GM10847 (cell line): ENCODE measurements around the gene KCNQ1.

Source experiments
- POLR2A ChIP-seq: IDR thresholded peaks from 2 replicates; pipeline ENCODE4 v1.6.1; 2011; ENCODE audit not compliant: insufficient read length; ENCODE audit errors: extremely low read depth

Gene KCNQ1

DNA sequence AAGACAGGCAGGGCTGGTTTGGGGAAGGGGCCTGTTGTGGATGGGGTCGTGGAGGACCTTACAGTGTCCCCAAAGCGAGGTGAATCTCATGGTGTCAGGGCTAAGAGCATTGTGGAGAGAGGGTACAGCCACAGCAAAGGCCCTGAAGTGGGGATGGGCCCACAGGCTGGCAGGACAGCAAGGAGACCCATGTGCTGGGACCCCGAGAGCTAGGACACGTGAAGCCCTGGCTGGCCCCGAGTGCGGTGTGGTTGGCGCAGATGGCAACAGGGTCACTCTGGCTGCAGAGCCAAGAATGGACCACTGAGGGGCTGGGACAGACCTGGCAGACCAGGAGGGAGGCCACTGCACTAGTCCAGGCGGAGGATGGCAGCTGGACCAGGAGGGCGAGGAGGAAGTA, 285.0 kb downstream of the KCNQ1 start:
- TF ChIP-seq POLR2A = no peak

DNA sequence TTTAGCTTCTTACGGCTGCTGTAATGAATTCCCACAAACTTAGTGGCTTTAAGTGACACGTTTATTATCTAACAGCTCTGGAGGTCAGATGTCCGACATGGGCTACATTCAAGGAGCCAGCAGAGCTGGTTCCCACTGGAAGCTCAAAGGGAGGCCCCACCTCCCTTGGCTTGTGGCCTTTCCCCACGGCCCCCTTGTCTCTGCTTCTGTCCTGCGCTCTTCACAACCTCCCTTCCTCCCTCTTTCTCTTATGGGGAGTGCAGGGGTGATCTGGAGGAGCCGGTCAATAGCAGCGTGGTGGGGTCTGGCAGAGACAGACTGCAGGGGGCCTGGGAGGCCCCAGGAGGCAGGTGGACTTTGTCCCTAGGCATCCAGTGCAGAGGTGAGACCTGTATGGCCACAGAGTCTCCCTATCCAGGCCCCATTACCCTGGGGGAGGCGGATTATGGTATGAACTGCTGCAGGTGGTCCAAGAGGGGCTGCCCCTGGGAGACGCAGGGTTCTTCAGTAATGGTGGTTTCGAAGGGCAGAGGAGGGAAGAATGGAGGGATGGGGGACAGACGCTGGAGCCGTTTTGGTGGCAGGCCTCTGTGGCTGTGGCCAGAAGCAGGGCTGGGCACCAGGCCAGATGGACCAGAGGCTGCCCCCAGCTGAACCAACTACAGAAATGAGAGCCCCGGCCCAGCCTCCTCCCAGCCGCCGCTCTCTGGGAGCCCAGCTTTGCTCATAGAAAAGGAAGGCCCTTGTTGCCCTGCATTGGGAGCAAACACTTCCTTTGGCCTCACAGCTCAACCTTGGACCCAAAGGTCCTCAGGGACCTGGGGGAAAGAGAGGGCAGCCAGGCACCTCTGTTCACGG, 285.7 kb downstream of the KCNQ1 start:
- TF ChIP-seq POLR2A = no peak

DNA sequence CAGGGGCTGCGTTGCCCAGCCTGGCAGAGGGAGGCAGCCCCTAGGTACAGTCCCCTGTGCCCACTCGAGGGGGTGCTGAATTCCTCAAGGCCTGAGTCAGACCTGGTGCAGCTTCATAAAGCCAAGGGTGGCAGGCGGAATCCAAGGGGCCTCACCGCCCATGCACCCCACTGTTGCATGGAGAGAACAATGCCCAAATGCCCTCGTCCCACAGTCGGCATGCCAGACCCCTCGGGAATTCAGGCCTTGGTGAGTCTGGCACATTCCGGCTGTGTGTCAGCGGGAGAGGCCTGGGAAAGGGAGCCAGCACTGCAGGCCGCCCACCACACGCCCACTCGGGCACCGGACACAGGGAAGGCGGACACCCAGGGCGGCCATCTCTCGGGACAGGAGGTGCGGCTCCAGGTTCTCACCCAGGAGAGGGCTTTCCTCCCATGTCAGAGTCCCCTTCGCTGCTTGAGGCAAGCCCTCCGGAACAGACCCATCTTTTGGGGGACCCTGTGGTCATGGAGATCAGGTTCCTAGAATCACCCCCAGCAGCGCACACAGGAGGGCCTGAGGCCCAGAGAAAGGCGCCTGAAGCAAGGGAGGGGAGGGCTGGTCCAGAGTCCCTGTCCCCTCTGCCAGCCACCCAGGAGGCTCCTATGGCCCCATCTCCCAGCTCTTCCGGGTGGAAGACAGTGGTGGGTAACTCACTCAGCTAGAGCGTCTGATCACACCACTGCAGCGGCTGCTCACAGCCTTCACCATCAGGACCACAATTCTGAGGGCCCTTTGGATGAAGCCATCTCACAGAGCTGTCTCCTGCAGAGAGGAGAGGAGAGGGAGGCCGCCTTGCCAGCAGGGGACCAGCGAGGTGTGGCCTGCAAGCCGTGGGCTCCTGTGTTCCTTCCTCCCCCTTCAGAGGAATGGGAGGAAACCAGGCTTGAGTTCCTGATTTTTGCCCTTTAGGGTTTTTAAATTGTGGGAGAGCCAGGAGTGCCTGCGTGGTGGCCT, 286.6 kb downstream of the KCNQ1 start:
- no peak for TF ChIP-seq POLR2A

DNA sequence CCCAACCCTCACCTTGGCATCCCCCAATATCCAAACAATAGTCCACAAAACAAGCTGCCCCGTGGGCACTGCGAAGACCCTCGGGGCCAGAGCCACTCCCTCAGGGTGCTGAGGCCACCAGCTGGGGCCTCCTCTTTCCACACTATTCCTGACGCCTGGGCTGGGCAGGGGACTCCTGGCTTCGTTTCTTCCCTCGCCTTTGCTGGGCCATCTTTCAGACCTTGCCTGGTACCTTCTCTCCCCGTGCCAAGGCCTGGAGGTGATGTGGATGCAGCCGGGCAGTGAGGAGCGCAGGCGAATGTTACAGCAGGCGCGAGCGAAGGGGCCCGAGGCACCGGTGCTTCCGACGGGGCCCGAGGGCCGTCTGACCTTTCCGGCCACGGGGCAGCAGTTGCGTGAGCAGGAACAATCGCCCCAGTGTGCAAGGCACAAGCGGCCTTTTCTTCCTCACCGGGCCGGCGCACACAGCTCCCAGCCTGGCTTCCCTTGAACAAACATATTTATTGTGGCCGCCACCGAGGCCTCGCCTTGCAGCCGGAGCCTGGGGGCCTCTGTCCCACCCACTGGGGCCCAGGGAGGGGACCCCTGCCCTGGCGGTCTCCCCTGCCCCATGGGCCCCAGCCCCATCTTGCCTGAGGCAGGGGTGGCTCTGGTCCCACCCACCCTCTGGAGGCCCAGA, 287.6 kb downstream of the KCNQ1 start:
- no peak for TF ChIP-seq POLR2A

DNA sequence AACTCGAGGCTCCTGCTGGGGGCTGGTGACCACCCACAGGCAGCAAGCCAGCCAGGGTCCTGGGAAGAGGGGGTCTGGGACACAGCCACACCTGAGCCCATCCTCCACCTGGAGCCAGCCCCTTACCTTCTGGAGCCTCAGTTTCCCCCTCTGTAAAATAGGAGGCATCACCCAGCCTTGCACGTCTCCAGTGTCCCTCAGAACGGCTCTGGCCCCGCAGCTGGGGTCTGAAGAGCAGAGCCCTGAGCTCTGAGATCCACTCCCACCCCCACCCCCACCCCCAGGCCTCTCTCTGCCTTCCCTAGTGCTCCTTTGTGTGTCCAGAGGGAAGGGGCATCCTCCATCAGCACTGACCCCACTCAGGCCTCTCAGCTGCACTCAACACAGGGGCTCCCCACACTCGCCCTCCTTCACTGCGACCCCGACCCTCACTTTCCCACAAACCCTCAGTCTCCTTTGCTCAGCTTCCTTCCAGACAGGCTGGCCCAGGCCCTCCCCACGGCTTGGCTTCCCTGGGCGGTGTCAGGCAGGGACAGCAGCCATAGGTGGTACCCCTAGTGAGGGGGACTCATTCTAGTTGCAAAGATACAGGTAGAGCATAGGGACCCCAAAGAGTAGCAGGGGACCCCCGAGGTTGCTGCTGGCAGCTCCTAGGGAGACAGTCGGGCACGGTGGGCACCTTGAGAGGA, 288.3 kb downstream of the KCNQ1 start:
- no peak for TF ChIP-seq POLR2A

DNA sequence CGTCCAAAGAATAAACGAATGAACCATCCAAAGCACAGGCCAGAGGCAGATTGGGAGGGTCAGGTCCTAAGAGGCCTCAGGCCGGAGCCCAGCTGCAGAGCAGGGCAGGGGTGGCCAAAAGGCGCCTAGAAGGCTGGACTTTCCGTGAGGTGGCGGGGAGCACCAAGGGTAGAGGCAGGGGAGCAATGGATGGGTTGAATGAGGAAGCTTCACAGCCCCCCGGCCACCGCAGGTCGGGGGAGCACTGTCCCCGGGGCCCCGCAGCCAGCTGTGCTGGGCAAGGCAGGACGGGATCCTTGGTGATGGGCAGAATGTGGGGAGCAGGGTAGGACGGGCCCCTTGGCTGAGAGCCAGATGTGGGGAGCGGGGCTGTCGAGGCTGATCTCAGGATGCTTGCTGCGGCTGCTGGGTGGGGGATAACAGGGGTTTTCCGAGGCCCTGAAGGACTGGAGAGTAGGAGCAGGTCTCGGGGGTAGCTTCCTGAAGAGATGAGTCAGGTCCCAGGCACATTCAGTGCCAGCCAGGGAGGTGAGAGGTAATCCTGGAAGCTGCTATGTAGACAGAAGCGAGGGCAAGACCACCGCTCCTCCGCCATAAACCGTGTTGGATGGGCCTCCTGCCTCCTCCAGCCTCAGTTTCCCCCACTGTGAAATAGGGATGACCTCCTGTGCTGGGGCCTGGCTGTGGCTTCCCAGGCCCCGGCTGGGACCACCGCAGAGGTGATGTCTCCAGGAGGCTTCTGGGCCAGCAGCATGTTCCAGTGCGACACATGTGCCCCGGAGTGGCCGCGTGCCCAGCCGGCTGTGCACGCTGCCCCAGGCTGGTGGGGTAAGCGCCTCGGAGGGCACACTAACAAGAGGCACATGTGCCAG, 289.6 kb downstream of the KCNQ1 start:
- no peak for TF ChIP-seq POLR2A

DNA sequence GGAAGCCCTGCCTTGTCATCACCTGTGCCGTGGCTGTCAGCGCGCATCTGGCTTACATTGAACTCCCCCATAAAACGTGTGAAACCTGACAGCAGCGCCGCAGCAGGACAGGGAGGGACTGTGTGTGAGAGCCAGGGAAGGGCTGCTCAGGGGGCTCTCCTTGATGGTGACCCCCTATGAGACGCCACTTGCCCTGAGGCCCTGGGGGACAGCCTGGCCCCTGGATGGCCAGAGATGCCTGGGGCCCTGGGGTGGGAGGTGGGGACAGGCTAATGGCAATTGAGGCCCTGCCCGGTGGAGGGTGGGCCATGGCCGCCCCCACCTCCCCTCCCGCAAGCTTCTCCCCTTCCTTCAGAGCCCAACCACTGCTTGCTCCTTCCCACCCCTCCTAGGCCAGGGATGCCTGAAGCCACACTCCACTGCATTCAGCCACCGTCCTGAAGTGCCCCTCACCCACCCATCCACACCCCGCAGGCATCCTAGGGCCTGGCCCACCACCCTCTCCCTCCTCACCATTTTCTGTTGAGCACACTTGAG, 290.3 kb downstream of the KCNQ1 start:
- no peak for TF ChIP-seq POLR2A

DNA sequence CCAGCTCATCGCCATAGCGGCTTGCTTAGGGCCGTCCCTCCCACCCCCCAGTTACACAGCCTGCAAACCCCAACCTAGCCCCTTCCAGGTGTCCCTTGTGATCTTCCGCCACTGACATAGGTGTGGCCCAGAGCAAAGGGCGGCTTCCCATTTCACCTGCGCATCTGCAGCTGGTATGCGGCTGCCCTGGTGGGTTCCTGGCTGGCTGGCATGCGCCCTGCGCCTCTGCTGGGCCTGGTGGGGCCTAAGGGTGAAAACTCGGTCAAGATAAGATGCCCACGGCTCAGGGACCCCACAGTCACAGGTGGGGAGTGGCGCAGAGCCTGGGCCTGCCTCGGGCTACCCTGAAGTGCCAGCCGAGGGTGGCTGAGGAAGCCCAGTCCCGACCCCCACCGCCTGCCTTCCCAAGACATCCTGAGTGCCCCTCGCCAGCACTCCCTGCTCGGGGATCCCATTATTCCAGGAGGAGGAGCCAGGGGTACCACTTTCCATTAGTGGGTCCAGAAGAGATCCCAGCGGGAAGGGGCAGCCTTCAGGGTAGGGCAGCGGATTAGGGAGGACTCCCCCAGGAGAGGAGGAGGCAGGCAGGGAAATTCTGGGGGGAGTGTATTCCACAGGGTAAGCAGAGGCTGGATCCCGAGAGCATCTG, 291.9 kb downstream of the KCNQ1 start:
- no peak for TF ChIP-seq POLR2A

GRCh38 chr11:2737226-2737590, 292.4 kb downstream of the KCNQ1 start:
- no peak for TF ChIP-seq POLR2A

DNA sequence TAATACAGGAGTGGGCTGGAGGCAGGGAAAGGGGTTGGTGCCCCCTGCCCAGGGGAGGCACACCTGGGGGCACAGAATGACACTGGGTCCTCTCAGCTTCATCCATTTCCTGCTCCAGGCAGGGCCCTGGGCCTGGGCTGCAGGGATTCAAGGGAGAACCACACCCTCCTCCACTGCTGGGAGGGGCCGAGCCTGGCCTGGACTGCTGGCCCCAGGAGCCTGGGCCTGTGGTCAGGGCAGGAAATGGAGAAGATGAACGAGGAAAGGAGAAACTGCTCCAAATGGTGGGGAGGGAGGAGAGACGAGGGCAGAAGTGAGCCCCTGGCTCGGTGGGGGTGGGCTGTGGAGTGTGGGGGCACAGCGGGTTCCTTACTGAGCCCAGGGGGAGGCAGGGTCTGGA, 293.1 kb downstream of the KCNQ1 start:
- TF ChIP-seq POLR2A = no peak

- TF ChIP-seq POLR2A = no peak
Measured at GRCh38 chr11:2738551-2739431, 294.0 kb downstream of the KCNQ1 start.
